NT2/D1 (cell line): ENCODE data around the gene TMEM256.

ENCODE experiments used
- DNase-seq: peaks from one replicate; pipeline ENCODE4 v3.0.0-alpha.2; 2011; ENCODE audit warnings: low read depth, low spot score
- H3K27me3 ChIP-seq: 2 replicates; pipeline ENCODE4 v1.6.0; 2011; ENCODE audit warnings: mild to moderate bottlenecking; ENCODE audit not compliant: insufficient read length, insufficient read depth
- H3K36me3 ChIP-seq: 2 replicates; pipeline ENCODE4 v1.6.1; 2011; ENCODE audit warnings: mild to moderate bottlenecking, low read length, mixed read lengths; ENCODE audit not compliant: insufficient read depth, insufficient read length
- H3K4me1 ChIP-seq: 2 replicates; pipeline ENCODE4 v1.5.1; 2011; ENCODE audit not compliant: insufficient read depth, insufficient read length
- H3K4me3 ChIP-seq: 2 replicates; pipeline ENCODE4 v1.5.1; 2011; ENCODE audit warnings: low read depth; ENCODE audit not compliant: insufficient read length
- H3K9ac ChIP-seq: 2 replicates; pipeline ENCODE4 v1.6.0; 2011; ENCODE audit warnings: low read depth; ENCODE audit not compliant: insufficient read length
- H3K9me3 ChIP-seq: 2 replicates; pipeline ENCODE4 v1.5.1; 2011; ENCODE audit warnings: mild to moderate bottlenecking, low read length; ENCODE audit not compliant: insufficient read depth
- SUZ12 ChIP-seq: IDR thresholded peaks from 2 replicates; pipeline ENCODE4 v1.6.1; 2011; ENCODE audit not compliant: insufficient read length, insufficient read depth; ENCODE audit errors: extremely low read depth
- YY1 ChIP-seq: IDR thresholded peaks from 2 replicates; pipeline ENCODE4 v1.6.1; 2011; ENCODE audit not compliant: insufficient read length, insufficient read depth
- ZNF274 ChIP-seq: IDR thresholded peaks from 2 replicates; pipeline ENCODE4 v1.6.1; 2011; ENCODE audit warnings: mild to moderate bottlenecking, low read depth, low read length

TMEM256 gene

DNA sequence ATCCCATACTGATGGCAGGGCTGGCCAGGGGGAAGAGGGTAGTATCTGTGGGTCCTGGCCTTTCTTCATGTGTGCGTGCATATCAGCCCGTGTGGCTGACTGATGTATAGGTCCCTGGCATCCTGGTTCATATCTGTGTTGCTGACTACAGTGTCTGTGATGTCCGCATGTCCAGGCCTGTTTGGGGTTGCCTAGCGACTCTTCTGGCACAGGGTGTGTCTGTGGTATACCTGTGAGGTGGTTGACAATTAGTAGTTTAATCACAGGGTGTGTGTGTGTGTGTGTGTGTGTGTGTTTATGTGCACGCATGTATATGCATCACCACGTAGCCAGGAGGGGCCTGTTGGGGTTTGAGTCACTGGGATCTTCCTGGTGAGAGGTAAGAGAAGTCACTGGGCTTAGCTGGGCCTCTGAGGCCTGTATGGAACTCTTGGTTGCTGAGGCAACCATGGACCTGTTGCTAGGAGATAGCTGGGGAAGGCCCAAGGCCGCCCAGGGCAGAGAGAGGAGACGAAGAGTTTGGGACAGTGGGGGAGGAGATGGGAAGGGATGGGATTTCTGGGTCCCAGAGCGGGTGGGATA is 49.5 kb downstream of the TMEM256 start:
- peaks cover 4% of the 10 kb centered on the region for H3K27me3 ChIP-seq
- H3K4me3 ChIP-seq: no peak overlapping the region
- H3K9ac ChIP-seq: no peak overlapping the region
- no peaks in the 10 kb centered on the region for H3K9me3 ChIP-seq
- H3K36me3 ChIP-seq: no peaks in the 10 kb centered on the region
- no peak for TF ChIP-seq ZNF274
- no peak for TF ChIP-seq YY1
- TF ChIP-seq SUZ12: no peak
- peaks cover 14% of the 10 kb centered on the region for H3K4me1 ChIP-seq
- DNase-seq: no peak
